ENCODE results near the gene TGIF2. TPM values are rescaled to one million over a fixed set of nuclear protein-coding genes. Genes with fewer than 3 reads are reported as not detected.

Gene TGIF2
- total and polyA plus RNA-seq, 2 of the 4 experiments (the other 2 are of a cell fraction), result 9.7 to 12.7 TPM

DNA sequence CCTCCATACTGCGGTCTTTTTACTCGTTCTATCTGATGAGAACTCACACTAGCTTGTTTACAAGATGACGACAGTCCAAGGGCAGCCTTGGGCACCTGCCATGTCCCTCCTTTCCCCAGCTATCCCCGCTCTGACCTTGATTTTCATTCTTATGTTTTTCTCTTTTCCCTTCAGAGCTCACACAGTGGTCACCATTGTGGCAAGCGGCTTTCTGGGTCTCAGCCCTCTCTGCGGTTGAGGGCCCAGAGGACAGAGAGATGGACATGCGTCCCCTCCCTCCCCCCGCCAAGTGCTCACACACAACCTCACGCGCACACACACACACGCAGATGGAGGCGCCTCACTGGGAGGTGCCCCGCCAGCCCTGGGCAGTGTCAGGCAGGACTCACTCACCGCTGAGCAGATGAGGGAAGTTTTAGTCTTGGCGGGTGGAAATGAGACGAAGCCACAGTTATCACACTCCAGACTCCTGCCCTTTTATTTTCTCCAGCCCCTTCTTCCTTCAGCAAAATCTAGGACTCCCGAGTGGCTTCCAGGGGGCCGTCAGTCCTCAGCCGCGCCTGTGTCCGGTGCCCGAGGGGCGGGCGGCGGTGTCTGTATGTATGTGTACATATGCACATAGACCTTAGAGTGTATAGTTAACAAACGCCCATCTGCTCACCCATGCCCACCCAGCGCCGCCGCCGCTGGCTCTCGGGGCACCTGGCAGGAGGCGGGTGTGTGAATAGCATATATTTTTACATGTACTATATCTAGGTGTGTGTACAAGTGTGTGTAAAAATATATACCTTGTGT is 45.9 kb upstream of the TGIF2 start (continued):
- no peak for TF ChIP-seq RCOR1 (IDR thresholded peaks at IDR 0.05; ENCODE audit: insufficient replicate concordance, low read length)

DNA sequence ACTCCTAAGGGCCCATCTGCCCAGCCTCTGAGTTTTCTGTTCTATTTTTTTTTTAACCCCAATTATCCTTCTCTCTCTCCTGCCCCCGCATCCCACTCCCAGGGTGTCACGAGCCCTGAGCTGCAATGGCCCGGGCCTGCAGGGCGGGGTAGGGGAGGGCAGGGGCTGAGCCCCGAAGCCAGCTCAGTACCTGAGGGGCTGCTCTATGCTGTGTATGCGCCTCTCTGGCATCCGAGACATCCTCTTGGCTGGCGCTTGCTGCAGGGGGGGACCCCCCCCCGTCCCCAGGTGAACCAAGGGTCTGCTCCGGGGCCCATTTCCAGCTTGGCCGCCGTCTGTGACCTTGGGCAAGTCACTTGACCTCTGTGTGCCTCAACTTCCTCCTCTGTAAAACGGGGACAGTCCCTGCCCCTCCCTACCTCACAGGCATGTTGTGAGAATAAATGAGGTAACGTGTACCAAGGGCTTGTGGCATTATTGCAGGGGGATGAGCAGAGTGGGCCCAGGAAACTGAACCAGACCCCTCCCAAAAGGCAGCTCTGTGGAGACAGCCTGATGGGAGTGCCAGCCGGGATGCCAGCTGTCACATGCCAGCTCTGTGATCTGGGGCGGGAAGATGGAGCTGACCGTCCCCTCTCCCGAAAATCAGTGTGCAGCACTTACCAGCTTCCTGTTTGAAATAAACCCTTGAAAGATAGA is 45.1 kb upstream of the TGIF2 start:
- no peaks in the 10 kb centered on the region for H3K9me3 ChIP-seq (ENCODE audit: control insufficient read depth, insufficient read depth, low read length)
- H2BK5ac ChIP-seq (ENCODE audit: low read depth, low read length, poor library complexity, severe bottlenecking), result no peak overlapping the region
- ChIA-PET POLR2A (ENCODE audit: unreplicated experiment) (interaction anchor here (0.6 kb wide), 1 partner anchor 15 kb away, joined by 4 read pairs; no protein-coding TSS in a partner anchor), CTCF (no interaction called here)
- in situ Hi-C loops (cut with MboI; ENCODE audit: low sequenced_read_pairs) (no loop called here), dilution Hi-C loops (cut with HindIII; ENCODE audit: low sequenced_read_pairs, unreplicated experiment) (no loop called here), intact Hi-C loops (cut with micrococcal nuclease) (no loop called here)
- no peak overlapping the region for H4K5ac ChIP-seq (ENCODE audit: low read depth, low read length)
- no peaks in the 10 kb centered on the region for H3K4me1 ChIP-seq (ENCODE audit: control insufficient read depth, insufficient read depth, low read length)
- no peak overlapping the region for H3K14ac ChIP-seq (replicated peaks; ENCODE audit: low read depth, low read length)
- no peak overlapping the region for H2BK120ac ChIP-seq (ENCODE audit: low read depth, low read length)
- no peak overlapping the region for H2AK9ac ChIP-seq (replicated peaks; ENCODE audit: low read depth, low read length, poor library complexity)
- H4K91ac ChIP-seq (ENCODE audit: insufficient read depth, low read depth, low read length), result no peak overlapping the region
- H3K27me3 ChIP-seq (ENCODE audit: control insufficient read depth, insufficient read depth, low read length), result no peaks in the 10 kb centered on the region
- ATAC-seq (ENCODE audit: low read depth) (no peak), DNase-seq (no peak)
- H3K36me3 ChIP-seq (ENCODE audit: control insufficient read depth, insufficient read depth, low read length), result peaks cover 50% of the 10 kb centered on the region
- H3K79me1 ChIP-seq (ENCODE audit: low read depth in 1 of 2, low read length in 2 of 2), result peaks cover 8 to 24% of the 10 kb centered on the region in 2 experiments
- H3K9me1 ChIP-seq (ENCODE audit: insufficient read depth, low read length), result peaks cover 15% of the 10 kb centered on the region
- WGBS, 2 experiments (ENCODE audit: extremely low coverage in 2 of 2, insufficient read length in 1 of 2), result 93% methylated on average over 7 of the region's 18 CpGs; no CpG with 5 or more reads in 1 of the 2 experiments
- H2AFZ ChIP-seq (replicated peaks; ENCODE audit: low read length, poor library complexity), result no peak overlapping the region
- no peak overlapping the region for H2AK5ac ChIP-seq (ENCODE audit: low read depth, low read length)
- no peak overlapping the region for H3K23ac ChIP-seq (ENCODE audit: low read depth, low read length)
- H3K18ac ChIP-seq (ENCODE audit: low read depth, low read length), result no peak overlapping the region
- no peak overlapping the region for H4K8ac ChIP-seq (ENCODE audit: low read depth in 2 of 2, low read length in 2 of 2)
- no peak overlapping the region for H3K56ac ChIP-seq (ENCODE audit: extremely low read depth, insufficient read depth, low read length)
- no peak overlapping the region for H2BK15ac ChIP-seq (ENCODE audit: low read depth, low read length)
- peaks cover 12% of the 10 kb centered on the region; the same call in 1 of the 2 replicates for H4K20me1 ChIP-seq (ENCODE audit: insufficient read depth, low read length)
- H2BK20ac ChIP-seq (ENCODE audit: low read depth, low read length), result no peak overlapping the region
- no peak overlapping the region for H3K27ac ChIP-seq (ENCODE audit: insufficient read depth, low read length)
- no peak overlapping the region for H3K4me3 ChIP-seq (ENCODE audit: insufficient read depth, low read depth, low read length)
- BruUV-seq (replicated peaks), result no TSS peak
- no peak overlapping the region for H3K4ac ChIP-seq (ENCODE audit: low read depth, low read length)
- H3K9ac ChIP-seq (ENCODE audit: low read depth, low read length), result no peak overlapping the region
- no peak overlapping the region for H3K4me2 ChIP-seq (ENCODE audit: low read depth, low read length)
- TF ChIP-seq RAD21 (IDR thresholded peaks at IDR 0.05; ENCODE audit: low read length) (no peak), MXI1 (IDR thresholded peaks at IDR 0.05; ENCODE audit: borderline replicate concordance, low read depth, low read length) (no peak), RCOR1 (IDR thresholded peaks at IDR 0.05; ENCODE audit: insufficient replicate concordance, low read length) (no peak), MAZ (IDR thresholded peaks at IDR 0.05; ENCODE audit: borderline replicate concordance, low read depth, low read length) (no peak), CHD1 (IDR thresholded peaks at IDR 0.05; ENCODE audit: low read depth, low read length) (no peak), MAFK (IDR thresholded peaks at IDR 0.05; ENCODE audit: low read depth, low read length) (no peak), SMC3 (IDR thresholded peaks at IDR 0.05; ENCODE audit: low read depth, low read length) (no peak), FOS (IDR thresholded peaks at IDR 0.05; ENCODE audit: low read depth, low read length) (no peak), NFE2L2 (IDR thresholded peaks at IDR 0.05; ENCODE audit: low read depth, low read length) (no peak), POLR2A (IDR thresholded peaks at IDR 0.05; ENCODE audit: low read depth, low read length) (no peak), RFX5 (IDR thresholded peaks at IDR 0.05; ENCODE audit: low read depth, low read length) (no peak)
- TF ChIP-seq, protein P1, sequence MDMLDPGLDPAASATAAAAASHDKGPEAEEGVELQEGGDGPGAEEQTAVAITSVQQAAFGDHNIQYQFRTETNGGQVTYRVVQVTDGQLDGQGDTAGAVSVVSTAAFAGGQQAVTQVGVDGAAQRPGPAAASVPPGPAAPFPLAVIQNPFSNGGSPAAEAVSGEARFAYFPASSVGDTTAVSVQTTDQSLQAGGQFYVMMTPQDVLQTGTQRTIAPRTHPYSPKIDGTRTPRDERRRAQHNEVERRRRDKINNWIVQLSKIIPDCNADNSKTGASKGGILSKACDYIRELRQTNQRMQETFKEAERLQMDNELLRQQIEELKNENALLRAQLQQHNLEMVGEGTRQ (IDR thresholded peaks at IDR 0.05; ENCODE audit: low read depth, low read length), result no peak
- TF ChIP-seq, protein P2, sequence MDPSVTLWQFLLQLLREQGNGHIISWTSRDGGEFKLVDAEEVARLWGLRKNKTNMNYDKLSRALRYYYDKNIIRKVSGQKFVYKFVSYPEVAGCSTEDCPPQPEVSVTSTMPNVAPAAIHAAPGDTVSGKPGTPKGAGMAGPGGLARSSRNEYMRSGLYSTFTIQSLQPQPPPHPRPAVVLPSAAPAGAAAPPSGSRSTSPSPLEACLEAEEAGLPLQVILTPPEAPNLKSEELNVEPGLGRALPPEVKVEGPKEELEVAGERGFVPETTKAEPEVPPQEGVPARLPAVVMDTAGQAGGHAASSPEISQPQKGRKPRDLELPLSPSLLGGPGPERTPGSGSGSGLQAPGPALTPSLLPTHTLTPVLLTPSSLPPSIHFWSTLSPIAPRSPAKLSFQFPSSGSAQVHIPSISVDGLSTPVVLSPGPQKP (IDR thresholded peaks at IDR 0.05; ENCODE audit: borderline replicate concordance, low read depth, low read length), result no peak

Data from IMR-90 (cell line).